BE2C (cell line): ENCODE measurements around the gene HK1.
"Not testable (repeated sequence)": the region's sequence is repeated elsewhere in the genome, so short reads cannot be mapped to it uniquely, and the experiment has no call there.

Experiments
- DNase-seq: peaks from one replicate; pipeline ENCODE4 v3.0.0-alpha.2; 2020
- H3K27me3 ChIP-seq: fragments of 250-450 bp; sonication (Bioruptor Pico); 2 replicates; pipeline ENCODE4 v1.5.1; 2020; ENCODE audit warnings: mild to moderate bottlenecking
- H3K36me3 ChIP-seq: fragments of 250-450 bp; sonication (Bioruptor Pico); 2 replicates; pipeline ENCODE4 v1.5.1; 2020; ENCODE audit warnings: mild to moderate bottlenecking
- H3K4me1 ChIP-seq: fragments of 250-450 bp; sonication (Bioruptor Pico); 2 replicates; pipeline ENCODE4 v1.5.1; 2020
- H3K4me3 ChIP-seq: 2 replicates; pipeline ENCODE4 v1.5.1; 2011; ENCODE audit warnings: low read depth, low read length
- H3K9me3 ChIP-seq: fragments of 250-450 bp; sonication (Bioruptor Pico); 2 replicates; pipeline ENCODE4 v1.5.1; 2020
- TF ChIP-seq, protein P1 (sequence below): IDR thresholded peaks from 2 replicates; pipeline ENCODE4 v1.5.1; 2012; ENCODE audit warnings: mild to moderate bottlenecking, low read depth, low read length

Gene HK1

DNA sequence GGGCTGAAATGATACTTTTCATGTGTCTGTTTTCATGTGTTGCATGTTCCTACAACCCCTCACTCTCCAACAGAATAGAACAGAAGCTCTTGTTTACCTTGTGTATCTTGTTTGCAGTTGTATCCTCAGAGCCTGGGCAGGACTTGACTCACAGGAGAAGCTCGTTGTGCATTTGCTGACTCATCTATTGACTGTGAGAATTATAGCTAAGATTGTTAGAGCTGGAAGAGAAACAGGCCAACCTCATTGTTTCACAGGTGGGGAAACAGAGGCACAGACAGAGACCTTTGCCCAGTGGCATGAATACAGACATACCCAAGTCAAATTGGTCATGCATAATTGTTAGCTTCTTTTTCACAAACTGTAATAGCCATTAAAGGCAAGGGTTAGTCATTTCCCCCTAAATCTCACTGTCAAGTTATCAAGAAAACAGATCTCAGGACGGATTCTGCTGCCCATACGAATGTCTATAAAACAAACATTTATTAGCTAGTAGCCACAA is 168.4 kb downstream of the HK1 start:
- no peaks in the 10 kb centered on the region for H3K36me3 ChIP-seq
- TF ChIP-seq, protein P1, sequence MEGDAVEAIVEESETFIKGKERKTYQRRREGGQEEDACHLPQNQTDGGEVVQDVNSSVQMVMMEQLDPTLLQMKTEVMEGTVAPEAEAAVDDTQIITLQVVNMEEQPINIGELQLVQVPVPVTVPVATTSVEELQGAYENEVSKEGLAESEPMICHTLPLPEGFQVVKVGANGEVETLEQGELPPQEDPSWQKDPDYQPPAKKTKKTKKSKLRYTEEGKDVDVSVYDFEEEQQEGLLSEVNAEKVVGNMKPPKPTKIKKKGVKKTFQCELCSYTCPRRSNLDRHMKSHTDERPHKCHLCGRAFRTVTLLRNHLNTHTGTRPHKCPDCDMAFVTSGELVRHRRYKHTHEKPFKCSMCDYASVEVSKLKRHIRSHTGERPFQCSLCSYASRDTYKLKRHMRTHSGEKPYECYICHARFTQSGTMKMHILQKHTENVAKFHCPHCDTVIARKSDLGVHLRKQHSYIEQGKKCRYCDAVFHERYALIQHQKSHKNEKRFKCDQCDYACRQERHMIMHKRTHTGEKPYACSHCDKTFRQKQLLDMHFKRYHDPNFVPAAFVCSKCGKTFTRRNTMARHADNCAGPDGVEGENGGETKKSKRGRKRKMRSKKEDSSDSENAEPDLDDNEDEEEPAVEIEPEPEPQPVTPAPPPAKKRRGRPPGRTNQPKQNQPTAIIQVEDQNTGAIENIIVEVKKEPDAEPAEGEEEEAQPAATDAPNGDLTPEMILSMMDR: no peak
- H3K9me3 ChIP-seq: no peaks in the 10 kb centered on the region
- peaks cover 2% of the 10 kb centered on the region; the same call in 1 of the 2 replicates for H3K4me1 ChIP-seq
- no peak for DNase-seq
- H3K27me3 ChIP-seq: no peaks in the 10 kb centered on the region
- no peak overlapping the region for H3K4me3 ChIP-seq

DNA sequence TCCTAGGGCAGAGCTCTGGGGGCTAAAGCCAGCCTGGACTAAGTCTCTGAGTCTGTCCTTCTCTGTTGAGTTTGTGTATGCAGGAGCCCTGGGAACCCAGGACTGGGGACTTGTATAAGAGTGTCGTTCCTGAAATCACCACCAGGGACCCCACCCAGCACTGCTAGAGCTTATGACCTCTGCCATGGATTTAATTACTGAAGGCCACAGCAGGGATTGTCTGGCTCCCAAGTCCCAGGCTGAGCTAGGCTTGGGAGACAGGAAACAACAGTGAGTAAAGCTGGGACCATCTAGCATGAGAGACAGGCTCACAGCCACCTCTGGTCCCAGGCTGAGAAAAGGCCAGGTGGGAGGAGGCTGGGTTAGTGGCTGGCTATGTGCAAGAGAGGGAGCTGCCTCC is 171.5 kb downstream of the HK1 start:
- no peak overlapping the region for H3K4me3 ChIP-seq
- peaks cover 2% of the 10 kb centered on the region; the same call in 1 of the 2 replicates for H3K4me1 ChIP-seq
- H3K27me3 ChIP-seq: no peaks in the 10 kb centered on the region
- DNase-seq: peak; percentile 86
- no peaks in the 10 kb centered on the region for H3K36me3 ChIP-seq
- no peaks in the 10 kb centered on the region for H3K9me3 ChIP-seq
- TF ChIP-seq, protein P1: peak; percentile 79

DNA sequence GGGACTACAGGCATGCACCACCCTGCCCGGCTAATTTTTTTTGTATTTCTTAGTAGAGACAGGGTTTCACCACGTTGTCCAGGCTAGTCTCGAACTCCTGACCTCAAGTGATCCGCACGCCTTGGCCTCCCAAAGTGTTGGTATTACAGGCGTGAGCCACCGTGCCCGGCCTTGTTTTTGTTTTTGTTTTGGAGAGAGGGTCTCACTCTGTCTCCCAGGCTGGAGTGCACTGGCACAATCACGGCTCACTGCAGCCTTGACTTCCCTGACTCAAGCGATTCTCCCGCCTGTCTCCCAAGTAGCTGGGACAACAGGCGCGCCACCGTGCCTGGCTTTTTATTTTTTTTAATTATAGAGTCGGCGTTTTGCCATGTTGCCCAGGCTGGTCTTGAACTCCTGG is 172.1 kb downstream of the HK1 start:
- not testable (repeated sequence) for H3K36me3 ChIP-seq, DNase-seq, H3K27me3 ChIP-seq, H3K9me3 ChIP-seq, H3K4me1 ChIP-seq, H3K4me3 ChIP-seq

DNA sequence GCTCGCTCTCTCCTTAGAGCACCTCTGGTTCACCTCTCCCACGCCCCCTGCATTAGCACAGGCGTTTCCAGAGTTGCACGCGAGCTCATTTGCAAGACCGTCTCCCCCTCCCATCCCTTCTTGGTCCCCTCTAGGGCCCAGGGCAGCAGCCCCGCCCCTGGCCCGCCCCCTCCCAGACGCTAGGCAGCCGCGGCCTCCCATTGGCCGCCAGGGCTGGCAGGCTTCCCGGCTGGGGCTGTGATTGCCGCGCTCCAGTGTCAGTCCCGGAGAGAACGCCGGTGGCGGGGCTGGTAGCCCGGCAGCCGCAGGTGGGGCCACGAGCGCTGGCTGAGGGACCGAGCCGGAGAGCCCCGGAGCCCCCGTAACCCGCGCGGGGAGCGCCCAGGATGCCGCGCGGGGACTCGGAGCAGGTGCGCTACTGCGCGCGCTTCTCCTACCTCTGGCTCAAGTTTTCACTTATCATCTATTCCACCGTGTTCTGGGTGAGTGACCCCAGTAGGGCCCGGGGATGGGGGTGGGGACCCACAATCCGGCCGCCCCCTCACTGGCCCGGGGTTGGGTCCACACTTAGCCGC is 173.0 kb downstream of the HK1 start, which contains the start of gene TSPAN15:
TSS of gene TSPAN15 (plus strand) at position 257 of the 575 bp plus-strand sequence. CDS start at position 387, 130 bp downstream.
- peak; percentile 94 for DNase-seq
- peak within 1 kb of the TSS; percentile 87 for H3K4me3 ChIP-seq
- H3K36me3 ChIP-seq: no peaks in the 10 kb centered on the region
- H3K9me3 ChIP-seq: no peaks in the 10 kb centered on the region
- TF ChIP-seq, protein P1: no peak
- peaks cover 2% of the 10 kb centered on the region; the same call in 1 of the 2 replicates for H3K4me1 ChIP-seq
- no peaks in the 10 kb centered on the region for H3K27me3 ChIP-seq
